ENCODE measurements around the gene KRT71. TPM values are rescaled to one million over a fixed set of nuclear protein-coding genes. Genes with fewer than 3 reads are reported as not detected.

KRT71 gene
- total RNA-seq, 1 experiment from 2014 or later = not detected

DNA sequence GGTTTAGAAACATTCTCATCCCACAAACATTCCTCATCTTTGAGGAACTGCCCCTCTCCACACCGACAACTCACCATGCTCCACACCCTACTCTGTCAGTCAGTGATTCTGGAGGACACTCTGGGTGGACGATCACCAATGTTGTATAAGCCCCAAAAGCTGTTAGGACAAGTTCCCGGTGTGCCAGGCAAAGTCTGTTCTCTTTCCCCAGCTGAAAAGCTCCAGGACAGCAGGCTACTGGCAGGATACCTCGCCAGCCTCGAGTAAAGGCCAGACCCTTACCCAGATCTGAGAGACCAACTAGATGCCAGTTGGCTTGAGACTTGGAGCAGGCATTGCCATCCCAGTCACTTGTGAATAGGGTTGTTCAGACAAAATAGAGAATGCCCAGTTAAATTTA is 44.7 kb downstream of the KRT71 start:
- intact Hi-C loops (cut with micrococcal nuclease) = no loop called here
- no peak for DNase-seq (ENCODE audit: low read depth, low spot score)
- TF ChIP-seq EGR1 (IDR thresholded peaks at IDR 0.05; ENCODE audit: low read depth) (no peak), SP1 (IDR thresholded peaks at IDR 0.05; ENCODE audit: low read depth) (no peak), CEBPB (IDR thresholded peaks at IDR 0.05; ENCODE audit: low read depth) (no peak), CBX3 (IDR thresholded peaks at IDR 0.05; ENCODE audit: low read depth) (no peak), YY1 (IDR thresholded peaks at IDR 0.05; ENCODE audit: extremely low read depth, insufficient replicate concordance, low read depth, low read length) (no peak), SIN3A (IDR thresholded peaks at IDR 0.05; ENCODE audit: low read depth) (no peak), TCF7L2 (IDR thresholded peaks at IDR 0.05; ENCODE audit: borderline replicate concordance, extremely low read depth, insufficient read depth, insufficient read length) (no peak)
- TF ChIP-seq, protein P1, sequence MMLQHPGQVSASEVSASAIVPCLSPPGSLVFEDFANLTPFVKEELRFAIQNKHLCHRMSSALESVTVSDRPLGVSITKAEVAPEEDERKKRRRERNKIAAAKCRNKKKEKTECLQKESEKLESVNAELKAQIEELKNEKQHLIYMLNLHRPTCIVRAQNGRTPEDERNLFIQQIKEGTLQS (IDR thresholded peaks at IDR 0.05) = no peak
- ATAC-seq = no peak
- Histone ChIP-seq H3K79me2 (ENCODE audit: insufficient read depth, low read length) (no peaks in the 10 kb centered on the region), H3K36me3 (ENCODE audit: control insufficient read depth in 1 of 2, insufficient read depth in 2 of 2, low read length in 2 of 2) (no peaks in the 10 kb centered on the region), H3K27me3 (ENCODE audit: insufficient read depth, low read length) (no peaks in the 10 kb centered on the region), H3K27ac (ENCODE audit: low read depth, low read length) (no peak overlapping the region), H3K9me2 (ENCODE audit: insufficient read depth) (no peaks in the 10 kb centered on the region), H4K20me1 (ENCODE audit: insufficient read depth) (no peaks in the 10 kb centered on the region), H3K9ac (ENCODE audit: low read length) (no peak overlapping the region), H3K9me3 (ENCODE audit: control insufficient read depth in 1 of 2, insufficient read depth in 1 of 2, low read depth in 1 of 2, low read length in 2 of 2) (no peaks in the 10 kb centered on the region), H2AFZ (ENCODE audit: low read depth, low read length, poor library complexity, severe bottlenecking) (no peak overlapping the region), H3K4me3 (replicated peaks in 1 of 2; ENCODE audit: low read depth in 1 of 2, low read length in 2 of 2) (no peak overlapping the region), H3K4me1 (ENCODE audit: control insufficient read depth in 1 of 2, insufficient read depth in 2 of 2, low read length in 2 of 2) (peaks cover 0 to 6% of the 10 kb centered on the region in 2 experiments; a peak in 1 of 4 replicates), H3K4me2 (ENCODE audit: low read length) (no peak overlapping the region)
- CTCF ChIA-PET = interaction anchor here (1.0 to 2.4 kb wide), 2 partner anchors 8 to 112 kb away, joined by 4 to 11 read pairs; no protein-coding TSS in a partner anchor
- POLR2A ChIA-PET = no interaction called here
- RAD21 ChIA-PET (ENCODE audit: low non-redundant PET in 1 of 2, low total read pairs in 2 of 2, uncharacterized antibody in 2 of 2, unreplicated experiment in 2 of 2) = no interaction called here
- no TSS peak for BruUV-seq (replicated peaks)
